ENCODE results near the gene FANCM. TPM values are rescaled to one million over a fixed set of nuclear protein-coding genes. Genes with fewer than 3 reads are reported as not detected.
A peak's percentile ranks its signal among the peaks of the same experiment; 100 is the strongest.

FANCM gene
- total RNA-seq, 1 donor from 2014 or later = 4.1 TPM

DNA sequence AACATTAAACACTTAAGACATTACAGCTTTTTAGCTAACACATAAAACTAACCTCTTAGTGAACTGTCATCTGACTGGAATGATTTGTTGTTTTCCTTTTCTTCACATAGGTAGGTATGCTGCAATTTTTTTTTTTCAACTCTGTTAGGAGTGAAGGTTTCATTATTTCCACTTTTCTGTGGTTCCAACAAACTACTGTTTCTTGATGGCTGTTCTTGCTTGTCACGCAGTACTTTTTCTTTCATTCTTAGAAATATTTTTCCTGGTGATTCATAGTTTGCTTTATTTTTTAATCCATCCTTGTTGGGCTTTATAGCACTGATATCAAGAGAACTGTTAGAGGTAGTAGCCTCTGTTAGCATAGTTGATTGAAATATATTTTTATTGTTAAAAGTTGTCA lies 111.0 kb downstream of the FANCM start:
- H3K4me1 ChIP-seq = peaks cover 45% of the 10 kb centered on the region

DNA sequence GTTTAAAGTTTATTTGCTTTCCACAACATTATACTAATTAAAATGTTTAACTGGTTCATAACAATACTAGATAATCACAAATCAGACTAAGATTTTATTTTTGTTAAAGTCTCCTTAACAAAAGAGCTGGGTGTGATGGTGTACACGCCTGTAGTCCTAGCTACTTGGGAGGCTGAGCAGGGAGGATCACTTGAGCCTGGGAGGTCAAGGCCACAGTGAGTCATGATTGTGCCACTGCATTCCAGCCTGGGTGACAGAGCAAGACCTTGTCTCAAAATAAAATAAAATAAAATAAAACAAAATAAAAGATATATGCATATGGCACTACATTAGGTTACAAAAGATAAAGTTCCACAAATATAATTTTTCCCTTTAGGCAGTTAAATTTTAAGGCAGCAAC lies 111.7 kb downstream of the FANCM start:
- DNase-seq (no peak), ATAC-seq (no peak)
- no peak overlapping the region for H3K27ac ChIP-seq
- no peaks in the 10 kb centered on the region for H3K27me3 ChIP-seq (ENCODE audit: low read depth)
- H3K4me1 ChIP-seq = peaks cover 44% of the 10 kb centered on the region
- intact Hi-C loops (cut with DNase I) = no loop called here
- TF ChIP-seq, protein P1, sequence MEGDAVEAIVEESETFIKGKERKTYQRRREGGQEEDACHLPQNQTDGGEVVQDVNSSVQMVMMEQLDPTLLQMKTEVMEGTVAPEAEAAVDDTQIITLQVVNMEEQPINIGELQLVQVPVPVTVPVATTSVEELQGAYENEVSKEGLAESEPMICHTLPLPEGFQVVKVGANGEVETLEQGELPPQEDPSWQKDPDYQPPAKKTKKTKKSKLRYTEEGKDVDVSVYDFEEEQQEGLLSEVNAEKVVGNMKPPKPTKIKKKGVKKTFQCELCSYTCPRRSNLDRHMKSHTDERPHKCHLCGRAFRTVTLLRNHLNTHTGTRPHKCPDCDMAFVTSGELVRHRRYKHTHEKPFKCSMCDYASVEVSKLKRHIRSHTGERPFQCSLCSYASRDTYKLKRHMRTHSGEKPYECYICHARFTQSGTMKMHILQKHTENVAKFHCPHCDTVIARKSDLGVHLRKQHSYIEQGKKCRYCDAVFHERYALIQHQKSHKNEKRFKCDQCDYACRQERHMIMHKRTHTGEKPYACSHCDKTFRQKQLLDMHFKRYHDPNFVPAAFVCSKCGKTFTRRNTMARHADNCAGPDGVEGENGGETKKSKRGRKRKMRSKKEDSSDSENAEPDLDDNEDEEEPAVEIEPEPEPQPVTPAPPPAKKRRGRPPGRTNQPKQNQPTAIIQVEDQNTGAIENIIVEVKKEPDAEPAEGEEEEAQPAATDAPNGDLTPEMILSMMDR (IDR thresholded peaks at IDR 0.05) = no peak
- H3K9me3 ChIP-seq = no peaks in the 10 kb centered on the region
- no peaks in the 10 kb centered on the region for H3K36me3 ChIP-seq
- no peak overlapping the region for H3K4me3 ChIP-seq

More for the DNA sequence above, 111.0 kb downstream of the FANCM start:
- Histone ChIP-seq H3K9me3 (no peaks in the 10 kb centered on the region), H3K27ac (no peak overlapping the region), H3K4me3 (no peak overlapping the region), H3K36me3 (no peaks in the 10 kb centered on the region), H3K27me3 (ENCODE audit: low read depth) (no peaks in the 10 kb centered on the region)
- DNase-seq (no peak), ATAC-seq (no peak)
- intact Hi-C loops (cut with DNase I) = no loop called here
- TF ChIP-seq, protein P1 (IDR thresholded peaks at IDR 0.05) = no peak

DNA sequence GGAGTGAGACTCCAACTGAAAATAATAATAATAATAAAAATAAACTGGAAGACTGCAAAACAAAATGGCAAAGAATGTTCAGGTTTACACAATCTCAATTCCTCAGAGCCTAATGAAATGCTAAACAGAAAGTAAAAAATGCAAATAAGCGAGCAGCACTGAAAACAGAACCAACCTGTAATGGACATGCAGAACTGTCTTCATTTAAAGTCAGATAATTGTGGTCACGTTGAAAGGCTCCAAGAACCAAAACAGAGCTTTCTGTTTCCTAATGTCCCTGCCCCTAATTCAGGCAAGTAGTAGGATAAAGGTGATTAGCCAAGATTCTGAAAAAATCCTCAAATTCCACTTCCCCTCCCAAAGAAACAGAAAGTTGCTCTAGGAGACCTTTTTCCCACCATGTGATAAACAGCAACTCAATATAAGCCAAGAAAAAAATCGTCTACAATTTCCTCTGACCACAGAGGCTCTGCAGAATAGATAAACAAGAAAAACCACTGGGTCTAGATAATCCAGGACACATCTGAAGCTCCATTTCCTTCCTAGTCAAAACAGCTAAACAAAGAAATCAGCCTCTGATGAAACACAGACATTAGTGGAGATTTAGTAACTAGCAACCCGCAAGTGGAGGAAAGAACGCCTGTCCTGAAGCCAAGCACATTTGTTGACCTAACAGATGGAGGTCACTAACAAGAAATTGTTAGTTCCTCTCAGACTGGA lies 114.3 kb downstream of the FANCM start:
- H3K4me3 ChIP-seq = peak overlapping the region; percentile 23
- peaks cover 53% of the 10 kb centered on the region for H3K4me1 ChIP-seq
- peak overlapping the region; percentile 98 for H3K27ac ChIP-seq
- no peaks in the 10 kb centered on the region for H3K9me3 ChIP-seq
- ATAC-seq (no peak), DNase-seq (no peak)
- TF ChIP-seq, protein P1 (IDR thresholded peaks at IDR 0.05) = no peak
- H3K27me3 ChIP-seq (ENCODE audit: low read depth) = no peaks in the 10 kb centered on the region
- intact Hi-C loops (cut with DNase I) = no loop called here
- no peaks in the 10 kb centered on the region for H3K36me3 ChIP-seq

Other genes with a start within 250 kb of the FANCM start
- 18.5 TPM for gene KLHL28, start 174.0 kb upstream of the FANCM start, total RNA-seq
- 18.5 TPM for gene TOGARAM1, start 173.7 kb upstream of the FANCM start, total RNA-seq
- gene PRPF39, start 51.8 kb upstream of the FANCM start, total RNA-seq = 30.4 TPM
- gene FKBP3, start 1.4 kb upstream of the FANCM start, total RNA-seq = 34.4 TPM
- gene MIS18BP1, start 117.3 kb downstream of the FANCM start, total RNA-seq = 48.3 TPM

All from lower lobe of right lung (tissue), 2 donors.